ENCODE measurements around the gene NLGN1.

The NLGN1 gene

GRCh38 chr3:173823911-173824460 lies 426.4 kb downstream of the NLGN1 start:
- TF ChIP-seq CTCF (IDR thresholded peaks at IDR 0.05; ENCODE audit: low read depth, low read length), result no peak
- no peak for DNase-seq (ENCODE audit: low read depth)
- no peak overlapping the region for H3K4me3 ChIP-seq (ENCODE audit: low read depth, low read length)

- H3K4me3 ChIP-seq (ENCODE audit: low read depth, low read length), result no peak overlapping the region
- TF ChIP-seq MYC (IDR thresholded peaks at IDR 0.05; ENCODE audit: low read depth, low read length), result no peak
- no peak for TF ChIP-seq POLR2A (IDR thresholded peaks at IDR 0.05; ENCODE audit: extremely low read depth, insufficient read length)
- TF ChIP-seq CTCF (IDR thresholded peaks at IDR 0.05; ENCODE audit: low read depth, low read length), result no peak
- TF ChIP-seq MAX (IDR thresholded peaks at IDR 0.05; ENCODE audit: low read depth, low read length), result no peak
- no peak for DNase-seq (ENCODE audit: low read depth)
Measured at GRCh38 chr3:173825730-173826129, 428.2 kb downstream of the NLGN1 start.

GRCh38 chr3:173826416-173826815 lies 428.9 kb downstream of the NLGN1 start:
- TF ChIP-seq MYC (IDR thresholded peaks at IDR 0.05; ENCODE audit: low read depth, low read length), result no peak
- no peak for TF ChIP-seq CTCF (IDR thresholded peaks at IDR 0.05; ENCODE audit: low read depth, low read length)
- TF ChIP-seq POLR2A (IDR thresholded peaks at IDR 0.05; ENCODE audit: extremely low read depth, insufficient read length), result no peak
- TF ChIP-seq MAX (IDR thresholded peaks at IDR 0.05; ENCODE audit: low read depth, low read length), result no peak
- no peak for DNase-seq (ENCODE audit: low read depth)
- no peak overlapping the region for H3K4me3 ChIP-seq (ENCODE audit: low read depth, low read length)

- TF ChIP-seq MYC (IDR thresholded peaks at IDR 0.05; ENCODE audit: low read depth, low read length) (no peak), CTCF (IDR thresholded peaks at IDR 0.05; ENCODE audit: low read depth, low read length) (no peak), POLR2A (IDR thresholded peaks at IDR 0.05; ENCODE audit: extremely low read depth, insufficient read length) (no peak), MAX (IDR thresholded peaks at IDR 0.05; ENCODE audit: low read depth, low read length) (no peak)
- DNase-seq (ENCODE audit: low read depth), result no peak
- no peak overlapping the region for H3K4me3 ChIP-seq (ENCODE audit: low read depth, low read length)
Measured at GRCh38 chr3:173826901-173827609, 429.5 kb downstream of the NLGN1 start.

GRCh38 chr3:173838644-173839043 lies 441.1 kb downstream of the NLGN1 start:
- no peak for TF ChIP-seq POLR2A (IDR thresholded peaks at IDR 0.05; ENCODE audit: extremely low read depth, insufficient read length)
- TF ChIP-seq MAX (IDR thresholded peaks at IDR 0.05; ENCODE audit: low read depth, low read length), result no peak
- no peak for TF ChIP-seq MYC (IDR thresholded peaks at IDR 0.05; ENCODE audit: low read depth, low read length)
- TF ChIP-seq CTCF (IDR thresholded peaks at IDR 0.05; ENCODE audit: low read depth, low read length), result no peak
- no peak for DNase-seq (ENCODE audit: low read depth)

More at GRCh38 chr3:173838644-173839043, 441.1 kb downstream of the NLGN1 start:
- no peak overlapping the region for H3K4me3 ChIP-seq (ENCODE audit: low read depth, low read length)

Measured in NB4 (cell line).